Suppressor macrophage treated with lipopolysaccharide for 4 hours (primary cell): ENCODE measurements around the gene TUBA4B.
"Not testable (repeated sequence)": the region's sequence is repeated elsewhere in the genome, so short reads cannot be mapped to it uniquely, and the experiment has no call there.

Source experiments
- DNase-seq: peaks from one replicate; pipeline ENCODE4 v3.0.0-alpha.2; 2020

Gene TUBA4B

GRCh38 chr2:219249203-219249980, 3.7 kb upstream of the TUBA4B start:
- DNase-seq = no peak

DNA sequence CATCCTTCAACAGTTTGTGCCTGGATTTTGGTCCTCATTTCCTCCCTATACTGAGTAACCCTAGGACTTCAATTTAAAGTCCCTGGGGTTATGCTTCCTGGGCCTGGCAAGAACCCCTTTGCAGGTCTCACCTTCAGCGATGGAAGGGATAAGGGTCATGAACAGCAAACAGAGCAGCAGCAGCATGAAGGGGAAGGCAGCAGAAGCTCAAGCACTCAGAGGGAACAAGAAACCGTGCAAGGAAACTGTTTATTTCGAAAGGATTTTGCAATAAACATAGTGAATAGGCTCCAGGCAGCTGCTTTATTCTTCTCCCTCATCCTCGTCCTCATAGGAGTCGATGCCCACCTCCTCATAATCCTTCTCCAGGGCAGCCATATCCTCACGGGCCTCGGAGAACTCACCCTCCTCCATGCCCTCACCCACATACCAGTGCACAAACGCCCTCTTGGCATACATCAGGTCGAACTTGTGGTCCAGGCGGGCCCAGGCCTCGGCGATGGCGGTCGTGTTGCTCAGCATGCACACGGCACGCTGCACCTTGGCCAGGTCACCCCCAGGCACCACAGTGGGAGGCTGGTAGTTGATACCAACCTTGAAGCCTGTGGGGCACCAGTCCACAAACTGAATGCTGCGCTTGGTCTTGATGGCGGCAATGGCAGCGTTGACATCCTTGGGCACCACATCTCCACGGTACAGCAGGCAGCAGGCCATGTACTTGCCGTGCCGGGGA, 2.8 kb upstream of the TUBA4B start:
- DNase-seq = no peak

DNA sequence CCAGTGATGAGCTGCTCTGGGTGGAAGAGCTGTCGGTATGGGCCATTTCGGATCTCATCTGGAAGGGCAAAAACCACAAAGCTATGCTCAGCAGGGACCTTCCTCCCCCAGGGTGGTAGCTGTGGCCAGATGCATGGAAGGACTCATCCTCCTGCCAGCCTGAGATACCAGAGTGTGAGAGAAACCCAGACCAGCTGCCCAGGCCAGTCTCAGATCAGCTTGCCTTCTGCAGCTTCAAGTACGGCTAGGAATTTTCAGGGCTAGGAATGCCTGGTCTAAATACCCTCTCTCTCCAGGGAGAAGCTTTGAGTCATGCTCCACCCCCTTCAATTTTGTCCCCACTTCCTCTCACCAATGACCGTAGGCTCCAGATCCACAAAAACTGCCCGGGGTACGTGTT, 1.4 kb upstream of the TUBA4B start:
- DNase-seq = no peak

GRCh38 chr2:219252084-219252483, 959 bp upstream of the TUBA4B start:
- DNase-seq = no peak

DNA sequence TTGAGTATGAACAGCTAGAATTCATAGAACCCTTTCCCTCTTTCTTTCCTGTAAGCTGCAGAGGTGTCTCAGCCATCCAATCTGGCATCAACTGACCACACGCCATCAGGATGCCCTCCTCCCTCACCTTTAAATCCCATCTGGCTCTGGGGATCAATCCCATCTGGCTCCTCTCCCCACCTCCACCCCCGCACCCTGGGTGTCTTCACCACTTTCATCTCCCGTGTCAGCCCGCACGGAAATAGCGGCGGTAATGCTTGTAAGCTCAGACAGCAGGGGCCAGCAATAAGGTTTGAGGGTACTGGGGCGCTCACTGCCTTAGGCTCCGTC, 508 bp upstream of the TUBA4B start:
- DNase-seq = no peak

- peak; percentile 87 for DNase-seq
Measured at GRCh38 chr2:219253753-219254589, 928 bp downstream of the TUBA4B start, which contains the start of gene TUBA4A. TUBA4A (minus strand) TSS chr2:219253918; CDS start chr2:219253858, 60 bp downstream.

DNA sequence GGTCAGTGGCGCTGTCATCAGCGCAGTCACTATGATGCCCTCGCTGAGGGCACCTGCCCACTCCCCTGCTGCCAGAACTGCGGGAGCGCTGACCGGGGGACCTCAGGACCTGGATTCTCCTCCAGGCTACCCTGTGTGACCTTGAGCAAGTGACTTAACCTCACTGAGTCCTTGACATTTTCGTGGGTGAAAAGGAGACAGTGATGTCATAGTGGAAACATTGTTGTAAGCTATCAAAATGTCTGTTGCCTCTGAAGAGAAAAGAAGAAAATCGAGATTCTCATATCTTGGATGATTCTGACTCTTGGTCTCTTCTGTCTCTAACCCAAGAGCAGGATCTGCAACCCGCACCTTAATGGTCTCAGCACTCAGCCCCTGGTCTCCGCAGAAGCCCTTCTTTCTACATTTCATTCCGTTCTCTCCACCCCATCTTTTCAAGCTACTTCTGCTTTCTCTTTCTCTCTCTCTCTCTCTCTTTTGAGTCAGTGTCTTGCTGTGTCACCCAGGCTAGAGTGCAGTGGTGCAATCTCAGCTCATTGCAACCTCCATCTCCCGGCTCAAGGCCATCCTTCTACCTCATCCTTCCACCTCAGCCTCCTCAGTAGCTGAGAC, 1.7 kb downstream of the TUBA4B start:
- peak; percentile 70 for DNase-seq

- DNase-seq = not testable (repeated sequence)
Measured at GRCh38 chr2:219258942-219259341, 5.9 kb downstream of the TUBA4B start.

GRCh38 chr2:219261024-219261855, 8.2 kb downstream of the TUBA4B start:
- DNase-seq = no peak

DNA sequence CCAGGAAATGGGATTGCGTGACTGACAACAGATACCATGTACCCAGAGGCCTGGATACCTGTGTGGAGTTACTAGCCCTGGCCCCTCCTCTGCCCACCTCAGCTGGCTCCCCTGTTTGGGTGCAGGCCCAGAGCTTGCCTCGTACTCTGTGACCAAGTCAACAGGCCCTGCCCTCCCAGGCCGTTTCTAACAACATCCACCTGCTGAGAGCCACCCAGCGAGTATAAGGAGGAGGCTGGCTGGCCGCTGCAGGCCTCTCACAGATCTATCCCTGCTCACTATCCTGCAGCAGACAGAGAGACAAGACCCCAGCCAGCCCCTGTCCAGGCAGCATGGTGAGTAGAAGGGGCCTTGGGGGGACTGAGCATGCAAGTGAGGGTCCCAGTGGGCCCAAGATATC, 13.2 kb downstream of the TUBA4B start:
- DNase-seq = no peak

- no peak for DNase-seq
Measured at GRCh38 chr2:219266886-219267285, 13.8 kb downstream of the TUBA4B start.

DNA sequence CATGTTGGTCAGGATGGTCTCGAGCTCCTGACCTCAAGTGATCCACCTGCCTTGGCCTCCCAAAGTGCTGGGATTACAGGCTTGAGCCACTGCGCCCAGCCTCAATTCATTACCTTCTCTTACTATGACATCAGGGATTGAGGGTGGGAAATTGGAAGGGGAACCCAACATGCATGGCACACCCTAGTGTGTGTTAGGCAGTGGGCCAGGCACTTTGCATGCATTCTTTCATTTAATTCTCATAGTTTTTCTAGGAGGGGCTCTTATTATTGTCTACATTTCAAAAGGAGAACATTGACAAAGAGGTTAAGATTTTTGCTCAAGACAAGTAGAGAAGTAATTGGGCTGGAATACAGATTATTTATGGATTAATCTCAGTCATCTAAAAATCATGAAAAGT, 15.3 kb downstream of the TUBA4B start:
- no peak for DNase-seq

GRCh38 chr2:219269362-219270054, 16.5 kb downstream of the TUBA4B start:
- no peak for DNase-seq

GRCh38 chr2:219270055-219270372, 17.0 kb downstream of the TUBA4B start:
- no peak for DNase-seq

GRCh38 chr2:219271021-219271420, 18.0 kb downstream of the TUBA4B start:
- no peak for DNase-seq

DNA sequence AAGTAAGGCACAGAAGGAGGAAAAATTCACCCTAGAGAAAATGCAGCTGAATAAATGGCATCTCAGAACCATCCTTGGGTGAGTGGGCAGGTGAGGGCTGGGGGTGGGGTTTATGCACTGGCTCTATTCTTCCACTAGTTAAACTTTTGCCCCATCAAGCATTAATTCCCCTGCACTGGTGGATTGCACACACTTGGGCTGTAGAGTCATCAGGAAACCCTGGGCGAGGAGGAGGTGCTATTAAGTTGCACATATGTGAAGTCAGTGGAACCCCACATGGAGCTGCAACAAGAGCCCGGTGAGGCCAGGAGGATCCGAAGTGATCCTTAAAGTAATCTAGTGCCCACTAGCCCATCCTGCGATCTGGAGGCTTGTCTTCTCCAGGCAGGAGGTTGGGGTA, 19.3 kb downstream of the TUBA4B start:
- no peak for DNase-seq

GRCh38 chr2:219272995-219273394, 20.0 kb downstream of the TUBA4B start:
- peak; percentile 39 for DNase-seq

DNA sequence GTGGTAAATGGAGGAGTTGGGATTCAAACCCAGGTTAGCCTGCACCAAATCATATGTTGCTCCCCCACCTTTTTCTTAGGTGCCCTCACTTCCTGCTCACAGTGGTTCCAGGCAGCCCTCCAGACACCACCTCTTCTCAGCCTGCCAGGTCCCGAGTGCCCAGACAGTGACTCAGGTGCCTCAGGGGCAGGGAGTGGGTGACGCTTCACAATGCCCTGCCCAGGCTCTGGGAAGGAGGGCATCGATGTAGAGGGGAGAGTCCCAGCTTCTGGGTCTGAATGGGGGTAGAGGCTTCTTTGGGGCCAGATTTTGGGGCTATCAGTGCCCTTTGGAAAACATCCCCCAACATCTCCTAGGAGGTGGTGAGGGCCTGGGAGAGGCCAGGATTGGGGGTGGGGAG, 20.9 kb downstream of the TUBA4B start:
- DNase-seq = no peak

- DNase-seq = no peak
Measured at GRCh38 chr2:219274361-219274921, 21.4 kb downstream of the TUBA4B start.

GRCh38 chr2:219277703-219278654, 24.9 kb downstream of the TUBA4B start:
- DNase-seq = peak; percentile 77
